GM18870 (cell line): Measurements from ENCODE around the gene DPF1.
"Not testable (repeated sequence)": the region's sequence is repeated elsewhere in the genome, so short reads cannot be mapped to it uniquely, and the experiment has no call there.

Source experiments
- ATAC-seq: cut with Tn5 transposase; IDR thresholded peaks from one replicate; pipeline ENCODE4 v1.9.1; 2021; ENCODE audit warnings: moderate library complexity; ENCODE audit not compliant: unreplicated experiment

Gene DPF1

GRCh38 chr19:38250821-38251563 lies 27.0 kb upstream of the DPF1 start:
- no peak for ATAC-seq

GRCh38 chr19:38250428-38250820 lies 26.4 kb upstream of the DPF1 start:
- ATAC-seq, result no peak

- ATAC-seq, result no peak
These were observed 24.4 kb upstream of the DPF1 start for GRCh38 chr19:38248421-38248820.

GRCh38 chr19:38247734-38248268 lies 23.8 kb upstream of the DPF1 start:
- ATAC-seq, result no peak

GRCh38 chr19:38247126-38247525 lies 23.1 kb upstream of the DPF1 start:
- ATAC-seq, result no peak

GRCh38 chr19:38245826-38246498 lies 21.9 kb upstream of the DPF1 start:
- ATAC-seq, result no peak

GRCh38 chr19:38243279-38243673 lies 19.3 kb upstream of the DPF1 start:
- ATAC-seq, result no peak

- no peak for ATAC-seq
These were observed 15.8 kb upstream of the DPF1 start for GRCh38 chr19:38239816-38240215.

GRCh38 chr19:38234615-38235014 lies 10.6 kb upstream of the DPF1 start:
- no peak for ATAC-seq

- ATAC-seq, result no peak
These were observed 9.8 kb upstream of the DPF1 start for GRCh38 chr19:38233740-38234251.

GRCh38 chr19:38231918-38232317 lies 7.9 kb upstream of the DPF1 start:
- ATAC-seq, result no peak

GRCh38 chr19:38230506-38231133 lies 6.6 kb upstream of the DPF1 start:
- not testable (repeated sequence) for ATAC-seq

- no peak for ATAC-seq
These were observed 5.6 kb upstream of the DPF1 start for GRCh38 chr19:38229585-38230073.

- no peak for ATAC-seq
These were observed 4.7 kb upstream of the DPF1 start for GRCh38 chr19:38228491-38229439.

- ATAC-seq, result no peak
These were observed 4.0 kb upstream of the DPF1 start for GRCh38 chr19:38228005-38228377.

GRCh38 chr19:38227287-38228004 lies 3.4 kb upstream of the DPF1 start:
- ATAC-seq, result no peak

- ATAC-seq, result not testable (repeated sequence)
These were observed 819 bp upstream of the DPF1 start for GRCh38 chr19:38224863-38225218.

- ATAC-seq, result no peak
These were observed 407 bp downstream of the DPF1 start for GRCh38 chr19:38223617-38224013.

GRCh38 chr19:38223119-38223523 lies 901 bp downstream of the DPF1 start:
- no peak for ATAC-seq
